GM10248 (cell line): ENCODE measurements around the gene DBH.

Source experiments
- CTCF ChIA-PET: fragments of 300-600 bp; sonication (Branson Sonifier 250); formaldehyde crosslinking; extraction: SDS; loops from one replicate; lab custom pipeline; 2021; ENCODE audit warnings: antibody characterized with exemption; lab: Yijun Ruan, JAX
- POLR2A ChIA-PET: fragments of 350-650 bp; sonication (Branson Sonifier 250); formaldehyde crosslinking; extraction: SDS; loops from one replicate; lab custom pipeline; 2020; ENCODE audit warnings: antibody characterized with exemption; lab: Yijun Ruan, JAX
- DNase-seq: peaks from one replicate; pipeline ENCODE4 v3.0.0; 2012; ENCODE audit errors: extremely low spot score
- CTCF ChIP-seq: IDR thresholded peaks from 2 replicates; pipeline ENCODE4 v1.5.1; 2012; ENCODE audit warnings: mild to moderate bottlenecking, low read depth; ENCODE audit errors: extremely low read depth, missing control alignments, control extremely low read depth

The DBH gene

GRCh38 chr9:133706307-133707050 is 70.3 kb downstream of the DBH start:
- no peak for TF ChIP-seq CTCF
- CTCF ChIA-PET: no interaction called here
- DNase-seq: no peak
- POLR2A ChIA-PET: no interaction called here

- no peak for TF ChIP-seq CTCF
- ChIA-PET POLR2A (no interaction called here), CTCF (no interaction called here)
- no peak for DNase-seq
Observed at GRCh38 chr9:133707065-133707762, 71.1 kb downstream of the DBH start.

GRCh38 chr9:133707763-133708245 is 71.6 kb downstream of the DBH start:
- ChIA-PET CTCF (no interaction called here), POLR2A (no interaction called here)
- TF ChIP-seq CTCF: no peak
- DNase-seq: no peak

GRCh38 chr9:133708246-133709014 is 72.3 kb downstream of the DBH start:
- POLR2A ChIA-PET: no interaction called here
- no peak for TF ChIP-seq CTCF
- CTCF ChIA-PET: interaction anchor here (1.5 to 1.7 kb wide), 2 partner anchors 35 to 119 kb away, joined by 3 to 4 read pairs; no protein-coding TSS in a partner anchor
- DNase-seq: no peak
